GM12878 (cell line): ENCODE results near the gene JCHAIN. TPM values are rescaled to one million over a fixed set of nuclear protein-coding genes. Genes with fewer than 3 reads are reported as not detected.

ENCODE experiments used
- ATAC-seq: fragments of 200-7000 bp; cut with Tn5 transposase; 3 replicates; pipeline ENCODE4 v1.9.1; 2020; ENCODE audit warnings: mild to moderate bottlenecking, moderate library complexity
- BruUV-seq: library from RNA; stranded (reverse); fragments of 400-500 nt; replicated peaks from 2 replicates; lab custom pipeline; 2021; lab: Mats Ljungman, UMichigan
- CTCF ChIA-PET: fragments of 300-600 bp; sonication (Branson Sonifier 250); formaldehyde crosslinking; extraction: SDS; loops from one replicate; lab custom pipeline; 2021; ENCODE audit warnings: inconsistent platforms; lab: Yijun Ruan, JAX
- POLR2A ChIA-PET: fragments of 350-600 bp; formaldehyde crosslinking; extraction: SDS; loops from one replicate; lab custom pipeline; 2021; ENCODE audit warnings: inconsistent platforms; lab: Charles Lee
- RAD21 ChIA-PET: fragments of 300-600 bp; sonication (Branson Sonifier 250); formaldehyde crosslinking; loops from one replicate; lab custom pipeline; 2023; ENCODE audit warnings: antibody characterized with exemption; ENCODE audit not compliant: unreplicated experiment; lab: Charles Lee
- SMC1A ChIA-PET: fragments of 300-600 bp; sonication (Branson Sonifier 250); formaldehyde crosslinking; loops from one replicate; lab custom pipeline; 2023; ENCODE audit not compliant: unreplicated experiment, uncharacterized antibody; lab: Charles Lee
- DNase-seq: peaks from one replicate; pipeline ENCODE4 v3.0.0-alpha.2; 2011; ENCODE audit warnings: low read depth, low spot score
- FAIRE-seq: peaks from 3 replicates; lab custom pipeline; 2011; peaks lifted over from hg19 to GRCh38; lab: Jason Lieb, UNC
- H2AFZ ChIP-seq: 2 replicates; pipeline ENCODE4 v1.6.0; 2011; ENCODE audit warnings: low read depth, low read length, control low read depth; ENCODE audit not compliant: control insufficient read depth
- H3K27ac ChIP-seq: 2 replicates; pipeline ENCODE4 v1.5.1; 2011; ENCODE audit warnings: control low read depth; ENCODE audit not compliant: control insufficient read depth, insufficient read depth
- H3K27me3 ChIP-seq, 2 experiments: replicated peaks in 1 of 2; 2 replicates each; pipeline versions ENCODE4 v1.6.0 to v1.6.1; 2011; ENCODE audit warnings: low read length in 1 of 2; ENCODE audit not compliant: control insufficient read depth in 2 of 2, insufficient read depth in 2 of 2
- H3K36me3 ChIP-seq, 2 experiments: 2 replicates each; pipeline ENCODE4 v1.5.1; 2011; ENCODE audit warnings: low read length in 1 of 2; ENCODE audit not compliant: control insufficient read depth in 2 of 2, insufficient read depth in 2 of 2
- H3K4me1 ChIP-seq: 2 replicates; pipeline ENCODE4 v1.6.1; 2011; ENCODE audit warnings: mild to moderate bottlenecking, low read length, moderate library complexity, mixed read lengths; ENCODE audit not compliant: control insufficient read depth, insufficient read depth
- H3K4me2 ChIP-seq: 2 replicates; pipeline ENCODE4 v1.6.0; 2011; ENCODE audit warnings: control low read depth; ENCODE audit not compliant: control insufficient read depth, insufficient read depth
- H3K4me3 ChIP-seq: fragments of 200-600 bp; sonication (generic); 2 replicates; pipeline ENCODE4 v1.5.1; 2016
- H3K79me2 ChIP-seq: 2 replicates; pipeline ENCODE4 v1.6.0; 2011; ENCODE audit warnings: low read length; ENCODE audit not compliant: control insufficient read depth, insufficient read depth
- H3K9ac ChIP-seq: 2 replicates; pipeline ENCODE4 v1.8.0; 2011; ENCODE audit warnings: low read length, control low read depth, mixed read lengths; ENCODE audit not compliant: control insufficient read depth, insufficient read depth
- H3K9me3 ChIP-seq: replicated peaks from 3 replicates; pipeline ENCODE4 v1.5.1; 2011; ENCODE audit warnings: mild to moderate bottlenecking, low read length; ENCODE audit not compliant: control insufficient read depth, insufficient read depth
- H4K20me1 ChIP-seq: 2 replicates; pipeline ENCODE4 v1.6.0; 2011; ENCODE audit not compliant: control insufficient read depth, insufficient read depth
- FOXK2 ChIP-seq: fragments of 450-650 bp; IDR thresholded peaks from 2 replicates; pipeline ENCODE4 v1.6.1; 2017; ENCODE audit warnings: mild to moderate bottlenecking, moderate library complexity
- GATAD2B ChIP-seq: fragments of 450-650 bp; conservative IDR thresholded peaks from 2 replicates; pipeline ENCODE4 v1.6.1; 2017; ENCODE audit warnings: low read depth, mild to moderate bottlenecking, moderate library complexity
- NR2C2 ChIP-seq: IDR thresholded peaks from 2 replicates; pipeline ENCODE4 v1.6.1; 2011; ENCODE audit warnings: borderline replicate concordance, low read depth; ENCODE audit not compliant: control insufficient read depth, insufficient read length
- NRF1 ChIP-seq: conservative IDR thresholded peaks from 2 replicates; pipeline ENCODE4 v1.6.1; 2011; ENCODE audit warnings: mild to moderate bottlenecking, low read depth, low read length, improper control_type of control experiment
- RAD51 ChIP-seq: fragments of 450-650 bp; IDR thresholded peaks from 2 replicates; pipeline ENCODE4 v1.6.1; 2016; ENCODE audit warnings: moderate library complexity, mild to moderate bottlenecking, inconsistent platforms
- REST ChIP-seq: IDR thresholded peaks from 2 replicates; pipeline ENCODE4 v1.6.1; 2012; ENCODE audit warnings: mild to moderate bottlenecking, low read depth, low read length
- SIN3A ChIP-seq: IDR thresholded peaks from 2 replicates; pipeline ENCODE4 v1.6.1; 2012; ENCODE audit warnings: low read depth, low read length, improper control_type of control experiment
- SIX5 ChIP-seq: IDR thresholded peaks from 2 replicates; pipeline ENCODE4 v1.6.1; 2011; ENCODE audit warnings: mild to moderate bottlenecking, low read depth, low read length, moderate library complexity; ENCODE audit not compliant: severe bottlenecking
- TBL1XR1 ChIP-seq: IDR thresholded peaks from 2 replicates; pipeline ENCODE4 v1.6.1; 2012; ENCODE audit warnings: low read depth, low read length, improper control_type of control experiment
- ZNF592 ChIP-seq: fragments of 450-650 bp; IDR thresholded peaks from 2 replicates; pipeline ENCODE4 v1.6.1; 2017; ENCODE audit warnings: mild to moderate bottlenecking, moderate library complexity
- WGBS: methylation state at CpG from one replicate; pipeline ENCODE4 v1.1.6; 2016; ENCODE audit warnings: low lambda C conversion rate; ENCODE audit not compliant: insufficient replicate concordance, insufficient coverage; ENCODE audit errors: missing lambda C conversion rate; 5-methylcytosine and 5-hydroxymethylcytosine counted together
- in situ Hi-C: fragments of 300-500 bp; cut with MboI; formaldehyde crosslinking; loops from 9 replicates; pipeline ENCODE4 v1.14.3; 2018; ENCODE audit warnings: mixed read lengths
- intact Hi-C: fragments of 100-400 bp; cut with micrococcal nuclease; formaldehyde crosslinking; loops from one replicate; pipeline ENCODE4 v1.14.2; 2022; ENCODE audit not compliant: unreplicated experiment
- polyA plus RNA-seq, 11 experiments: library from polyadenylated mRNA; depleted of rRNA in 4 of 11; unstranded in 6 of 11; stranded (reverse) in 5 of 11; fragments of >200 nt; fragmentation: Nextera tagmentation in 4 of 11; fragmentation: Illumina TruSeq in 1 of 11; extraction: Ambion mirVana in 4 of 11; extraction: Trizol in 1 of 11; gene quantifications; 1 replicate in 1 of 11; 2 replicates in 10 of 11; pipeline versions ENCODE4 v1.2.1 to v1.2.3, GENCODE V29; 2011 to 2016; ENCODE audit warnings: inconsistent platforms in 2 of 11, missing spikeins in 2 of 11, low read depth in 1 of 11
- total RNA-seq, 4 experiments: library from RNA; depleted of rRNA in 3 of 4; stranded (reverse); fragments of >200 nt in 3 of 4; fragmentation: Illumina TruSeq in 1 of 4; extraction: Trizol in 1 of 4; gene quantifications; 2 replicates each; pipeline versions ENCODE4 v1.2.1 to v1.2.3, GENCODE V29; 2013 to 2021
- TF ChIP-seq, protein P1 (sequence below): fragments of 450-650 bp; IDR thresholded peaks from 2 replicates; pipeline ENCODE4 v1.6.1; 2017; ENCODE audit warnings: antibody characterized with exemption, mild to moderate bottlenecking, moderate library complexity
- TF ChIP-seq, protein P2 (sequence below): IDR thresholded peaks from 2 replicates; pipeline ENCODE4 v1.6.1; 2012; ENCODE audit warnings: low read depth, low read length, improper control_type of control experiment

JCHAIN gene
- total and polyA plus RNA-seq, 10 of the 15 experiments (the other 5 are each of a cell fraction or from before 2014, with no cell fraction given) = 188 to 1,045 (median 486) TPM

GRCh38 chr4:70712150-70712549 is 45.8 kb upstream of the JCHAIN start:
- FAIRE-seq = no peak
- SMC1A ChIA-PET = interaction anchor here (0.7 to 5.9 kb wide), 15 partner anchors 8 to 315 kb away, joined by 3 to 65 read pairs (median 4); partner anchors contain the start of genes RUFY3 and UTP3
- DNase-seq = no peak
- Histone ChIP-seq H3K36me3 (no peaks in the 10 kb centered on the region), H3K9ac (no peak overlapping the region), H3K4me2 (no peak overlapping the region), H3K4me1 (peaks cover 33% of the 10 kb centered on the region), H3K9me3 (no peaks in the 10 kb centered on the region), H4K20me1 (no peaks in the 10 kb centered on the region), H3K79me2 (no peaks in the 10 kb centered on the region; the same call in 1 of the 2 replicates), H3K27ac (no peak overlapping the region), H3K27me3 (no peaks in the 10 kb centered on the region), H3K4me3 (no peak overlapping the region), H2AFZ (no peak overlapping the region)
- POLR2A ChIA-PET = interaction anchor here (1.0 to 1.9 kb wide), 5 partner anchors 8 to 44 kb away, joined by 3 to 7 read pairs (median 5); no protein-coding TSS in a partner anchor
- intact Hi-C loops = no loop called here
- RAD21 ChIA-PET = interaction anchor here (1.2 to 4.8 kb wide), 5 partner anchors 8 to 31 kb away, joined by 3 to 43 read pairs (median 6); partner anchors contain the start of gene UTP3
- BruUV-seq = no TSS peak
- WGBS = 97% methylated on average over 3 of the region's 3 CpGs
- CTCF ChIA-PET = interaction anchor here (0.6 to 5.0 kb wide), 7 partner anchors 9 to 531 kb away, joined by 3 to 41 read pairs (median 4); partner anchors contain the start of gene RUFY3
- in situ Hi-C loops = no loop called here
- ATAC-seq = no peak
- TF ChIP-seq REST (no peak), SIX5 (no peak), NR2C2 (no peak), GATAD2B (no peak), RAD51 (no peak), TBL1XR1 (no peak), FOXK2 (no peak), SIN3A (no peak), ZNF592 (no peak), NRF1 (no peak)
- TF ChIP-seq, protein P1, sequence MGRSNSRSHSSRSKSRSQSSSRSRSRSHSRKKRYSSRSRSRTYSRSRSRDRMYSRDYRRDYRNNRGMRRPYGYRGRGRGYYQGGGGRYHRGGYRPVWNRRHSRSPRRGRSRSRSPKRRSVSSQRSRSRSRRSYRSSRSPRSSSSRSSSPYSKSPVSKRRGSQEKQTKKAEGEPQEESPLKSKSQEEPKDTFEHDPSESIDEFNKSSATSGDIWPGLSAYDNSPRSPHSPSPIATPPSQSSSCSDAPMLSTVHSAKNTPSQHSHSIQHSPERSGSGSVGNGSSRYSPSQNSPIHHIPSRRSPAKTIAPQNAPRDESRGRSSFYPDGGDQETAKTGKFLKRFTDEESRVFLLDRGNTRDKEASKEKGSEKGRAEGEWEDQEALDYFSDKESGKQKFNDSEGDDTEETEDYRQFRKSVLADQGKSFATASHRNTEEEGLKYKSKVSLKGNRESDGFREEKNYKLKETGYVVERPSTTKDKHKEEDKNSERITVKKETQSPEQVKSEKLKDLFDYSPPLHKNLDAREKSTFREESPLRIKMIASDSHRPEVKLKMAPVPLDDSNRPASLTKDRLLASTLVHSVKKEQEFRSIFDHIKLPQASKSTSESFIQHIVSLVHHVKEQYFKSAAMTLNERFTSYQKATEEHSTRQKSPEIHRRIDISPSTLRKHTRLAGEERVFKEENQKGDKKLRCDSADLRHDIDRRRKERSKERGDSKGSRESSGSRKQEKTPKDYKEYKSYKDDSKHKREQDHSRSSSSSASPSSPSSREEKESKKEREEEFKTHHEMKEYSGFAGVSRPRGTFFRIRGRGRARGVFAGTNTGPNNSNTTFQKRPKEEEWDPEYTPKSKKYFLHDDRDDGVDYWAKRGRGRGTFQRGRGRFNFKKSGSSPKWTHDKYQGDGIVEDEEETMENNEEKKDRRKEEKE = no peak
- TF ChIP-seq, protein P2, sequence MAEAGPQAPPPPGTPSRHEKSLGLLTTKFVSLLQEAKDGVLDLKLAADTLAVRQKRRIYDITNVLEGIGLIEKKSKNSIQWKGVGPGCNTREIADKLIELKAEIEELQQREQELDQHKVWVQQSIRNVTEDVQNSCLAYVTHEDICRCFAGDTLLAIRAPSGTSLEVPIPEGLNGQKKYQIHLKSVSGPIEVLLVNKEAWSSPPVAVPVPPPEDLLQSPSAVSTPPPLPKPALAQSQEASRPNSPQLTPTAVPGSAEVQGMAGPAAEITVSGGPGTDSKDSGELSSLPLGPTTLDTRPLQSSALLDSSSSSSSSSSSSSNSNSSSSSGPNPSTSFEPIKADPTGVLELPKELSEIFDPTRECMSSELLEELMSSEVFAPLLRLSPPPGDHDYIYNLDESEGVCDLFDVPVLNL = no peak
